A549 (cell line): Measurements from ENCODE around the gene BSND.

ENCODE experiments used
- HOXB5 ChIP-seq: fragments of 250-450 bp; sonication (Bioruptor Pico); IDR thresholded peaks from 2 replicates; pipeline ENCODE4 v1.5.0; 2020; ENCODE audit warnings: mild to moderate bottlenecking, moderate library complexity
- MYC ChIP-seq: IDR thresholded peaks from 2 replicates; pipeline ENCODE4 v1.6.1; 2012; ENCODE audit warnings: mild to moderate bottlenecking, inconsistent platforms, low read length, improper control_type of control experiment, borderline replicate concordance
- TF ChIP-seq, protein P1 (sequence below): fragments of 150-350 bp; IDR thresholded peaks from 2 replicates; pipeline ENCODE4 v1.6.1; 2014; ENCODE audit warnings: low read depth, mild to moderate bottlenecking, low read length

DNA sequence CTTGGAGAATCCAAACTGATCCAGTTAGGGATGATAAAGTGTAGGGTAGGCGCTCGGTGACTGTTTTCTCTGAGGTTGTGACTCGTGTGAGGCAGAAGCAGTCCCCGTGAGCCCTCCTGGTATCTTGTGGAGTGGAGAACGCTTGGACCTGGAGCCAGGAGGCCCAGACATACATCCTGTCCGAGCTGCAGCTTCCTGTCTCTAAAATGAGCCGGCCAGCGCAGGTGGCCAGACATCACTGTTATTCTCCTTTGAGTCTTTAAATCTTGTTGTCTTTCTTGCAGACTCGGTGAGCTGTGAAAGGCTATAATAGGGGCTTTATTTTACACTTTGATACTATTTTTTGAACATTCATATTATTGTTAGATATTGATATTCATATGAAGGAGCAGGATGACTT is 52.9 kb downstream of the BSND start:
- TF ChIP-seq HOXB5 (CRISPR knock-in tag) (no peak), MYC (no peak)
- TF ChIP-seq, protein P1, sequence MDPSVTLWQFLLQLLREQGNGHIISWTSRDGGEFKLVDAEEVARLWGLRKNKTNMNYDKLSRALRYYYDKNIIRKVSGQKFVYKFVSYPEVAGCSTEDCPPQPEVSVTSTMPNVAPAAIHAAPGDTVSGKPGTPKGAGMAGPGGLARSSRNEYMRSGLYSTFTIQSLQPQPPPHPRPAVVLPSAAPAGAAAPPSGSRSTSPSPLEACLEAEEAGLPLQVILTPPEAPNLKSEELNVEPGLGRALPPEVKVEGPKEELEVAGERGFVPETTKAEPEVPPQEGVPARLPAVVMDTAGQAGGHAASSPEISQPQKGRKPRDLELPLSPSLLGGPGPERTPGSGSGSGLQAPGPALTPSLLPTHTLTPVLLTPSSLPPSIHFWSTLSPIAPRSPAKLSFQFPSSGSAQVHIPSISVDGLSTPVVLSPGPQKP = no peak
